SIG-M5 treated with dmso at 0.1 percent for 504 hours (cell line): ENCODE measurements around the gene LGMN.
"Not testable (repeated sequence)": the region's sequence is repeated elsewhere in the genome, so short reads cannot be mapped to it uniquely, and the experiment has no call there.

ENCODE experiments used
- DNase-seq: peaks from one replicate; lab custom pipeline; 2025; ENCODE audit not compliant: unreplicated experiment; lab: John Stamatoyannopoulos, UW

The LGMN gene

DNA sequence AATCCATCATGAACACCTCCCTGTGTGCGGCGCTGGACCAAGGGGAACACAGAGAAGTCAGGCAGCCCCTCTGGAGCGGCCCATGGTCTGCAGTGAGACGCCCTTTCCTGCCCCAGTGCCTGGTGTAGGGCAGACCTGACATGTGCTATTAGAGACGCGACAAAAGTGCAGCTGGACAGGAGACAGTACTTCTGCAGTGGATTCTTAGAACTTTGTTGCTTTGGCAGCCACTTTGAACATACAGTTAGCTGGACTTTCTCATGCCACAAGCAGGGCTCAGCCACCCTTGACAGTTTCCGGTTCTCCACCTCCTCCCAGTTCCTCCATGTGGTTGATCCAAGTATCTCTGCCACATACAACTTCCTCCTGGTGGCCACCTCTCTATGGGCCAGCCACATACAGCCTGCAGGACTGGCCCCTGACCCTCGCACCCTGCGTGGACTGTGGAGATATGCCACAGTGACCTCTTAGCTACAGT, 45.9 kb downstream of the LGMN start:
- DNase-seq: no peak

GRCh38 chr14:92701826-92702225, 46.6 kb downstream of the LGMN start:
- DNase-seq: no peak

GRCh38 chr14:92698393-92698792, 50.0 kb downstream of the LGMN start:
- DNase-seq: no peak

DNA sequence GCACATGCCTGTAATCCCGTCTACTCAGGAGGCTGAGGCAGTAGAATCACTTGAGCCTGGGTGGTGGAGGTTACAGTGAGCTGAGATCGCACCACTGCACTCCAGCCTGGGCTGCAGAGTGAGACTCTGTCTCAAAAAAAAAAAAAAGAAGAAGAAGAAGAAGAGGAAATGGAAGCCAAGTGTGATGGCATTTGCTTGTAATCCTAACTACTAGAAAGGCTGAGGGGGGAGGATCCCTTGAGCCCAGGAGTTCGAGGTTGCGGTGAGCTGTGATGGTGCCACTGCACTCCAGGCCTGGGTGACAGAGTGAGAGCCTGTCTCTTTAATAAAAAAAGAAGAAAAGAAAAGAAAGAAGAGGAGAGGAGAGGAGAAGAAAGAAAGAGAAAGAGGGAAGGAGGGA, 52.1 kb downstream of the LGMN start:
- peak; percentile 18 for DNase-seq

GRCh38 chr14:92695562-92695961, 52.9 kb downstream of the LGMN start:
- DNase-seq: no peak

GRCh38 chr14:92694807-92695206, 53.6 kb downstream of the LGMN start:
- no peak for DNase-seq

- DNase-seq: no peak
Observed at GRCh38 chr14:92693998-92694795, 54.2 kb downstream of the LGMN start.

DNA sequence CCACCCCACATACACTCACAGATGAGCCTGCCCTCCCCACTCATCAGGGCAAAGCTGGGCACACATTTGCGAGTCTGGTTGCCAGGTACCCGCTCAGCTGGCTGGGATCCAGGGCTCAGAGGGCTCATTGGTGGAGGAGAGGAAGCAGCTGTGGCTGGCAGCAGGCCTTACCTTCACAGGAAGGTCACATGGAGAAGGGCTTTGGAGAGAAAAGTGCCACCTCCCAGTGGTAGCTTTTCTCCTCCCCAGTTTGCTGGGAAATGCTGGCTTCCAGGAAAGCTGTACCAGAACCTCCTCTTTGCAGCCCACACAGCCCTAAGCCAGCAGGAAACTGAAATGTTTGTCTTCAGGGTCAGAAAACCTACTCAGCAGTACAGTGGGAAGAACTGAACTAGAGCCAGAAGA, 55.6 kb downstream of the LGMN start:
- no peak for DNase-seq

GRCh38 chr14:92690171-92691011, 58.0 kb downstream of the LGMN start:
- DNase-seq: peak; percentile 40

DNA sequence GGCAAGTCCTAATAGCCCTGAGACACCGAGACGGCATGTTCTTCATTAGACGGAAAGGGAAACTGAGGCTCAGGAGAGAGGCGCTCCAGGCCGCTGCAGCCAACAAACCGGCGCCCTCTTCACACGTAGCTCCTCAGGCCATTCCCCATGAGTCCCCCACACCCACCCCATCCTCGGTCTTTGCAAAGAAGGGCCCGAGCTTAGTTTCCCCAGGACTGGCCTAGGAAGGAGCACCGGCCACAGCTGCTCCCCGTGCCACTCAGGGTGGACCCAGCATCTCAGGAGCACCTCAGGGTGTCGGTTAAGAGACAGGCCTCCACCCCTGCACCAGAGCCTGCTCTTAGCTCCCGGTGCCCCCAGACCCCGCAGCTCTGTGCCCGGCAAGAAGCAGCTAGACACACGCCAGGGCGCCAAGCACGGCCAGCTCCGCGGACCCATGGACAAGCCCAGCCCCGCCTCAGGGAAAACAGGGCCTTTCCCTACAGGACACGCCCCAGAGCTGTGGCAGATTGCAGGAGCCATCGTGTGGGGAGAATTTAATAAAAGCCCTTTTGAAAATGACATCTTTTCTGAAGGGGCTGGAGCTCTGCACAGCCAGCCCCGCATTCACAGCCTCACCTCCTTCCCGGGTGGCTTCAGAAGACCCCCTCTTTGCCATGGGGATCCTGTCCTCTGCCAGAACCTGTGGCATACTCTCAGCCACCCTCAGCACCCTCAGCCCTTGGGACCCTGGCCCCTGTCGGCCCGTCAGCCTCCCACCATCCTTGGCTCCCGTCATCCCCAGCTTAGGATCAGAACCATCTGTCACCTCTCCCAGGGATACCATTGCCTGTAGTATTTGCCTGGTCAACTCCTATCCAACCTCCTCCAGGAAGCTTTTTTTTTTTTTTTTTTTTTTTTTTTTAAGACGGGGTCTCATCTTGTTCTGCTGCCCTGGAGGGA, 59.7 kb downstream of the LGMN start:
- no peak for DNase-seq

GRCh38 chr14:92687681-92688433, 60.6 kb downstream of the LGMN start:
- DNase-seq: no peak

- no peak for DNase-seq
Observed at GRCh38 chr14:92686900-92687427, 61.5 kb downstream of the LGMN start.

DNA sequence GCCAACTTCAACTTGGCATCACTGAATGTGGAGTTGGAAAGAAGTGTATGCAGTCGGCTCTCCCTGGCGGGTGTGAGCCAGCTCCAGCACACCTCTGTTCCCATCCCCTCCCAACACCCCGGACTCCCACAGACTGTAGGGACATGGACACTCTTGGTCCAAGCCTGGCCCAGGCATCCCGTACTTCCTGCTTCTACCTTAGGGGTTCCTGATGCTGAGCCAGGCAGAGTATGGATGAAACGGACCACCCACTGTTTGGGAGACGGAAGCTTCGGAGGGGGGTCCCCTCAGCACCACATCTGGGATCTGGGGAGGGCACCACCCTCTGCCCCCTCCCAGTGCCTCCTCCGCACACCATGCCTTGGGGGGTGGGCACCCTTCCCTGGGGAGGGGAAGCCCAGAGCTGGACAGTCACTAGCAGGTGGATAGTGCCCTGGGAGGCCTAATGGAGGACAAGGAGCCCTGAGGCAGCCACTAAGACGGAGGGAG, 62.0 kb downstream of the LGMN start:
- no peak for DNase-seq

- no peak for DNase-seq
Observed at GRCh38 chr14:92685784-92686355, 62.6 kb downstream of the LGMN start.

- DNase-seq: no peak
Observed at GRCh38 chr14:92684801-92685560, 63.4 kb downstream of the LGMN start.

GRCh38 chr14:92683041-92683440, 65.4 kb downstream of the LGMN start:
- DNase-seq: no peak

GRCh38 chr14:92680781-92681650, 67.4 kb downstream of the LGMN start:
- DNase-seq: peak; percentile 68

- DNase-seq: not testable (repeated sequence)
Observed at GRCh38 chr14:92680330-92680729, 68.1 kb downstream of the LGMN start.
